OCI-LY3 (cell line): ENCODE results near the gene GSTO2.

Experiments
- H2AFZ ChIP-seq: fragments of 200-600, 300-600 bp; shearing (Covaris generic); 2 replicates; pipeline ENCODE4 v1.6.0; 2014; ENCODE audit warnings: antibody characterized with exemption, low read depth, low read length
- H3K27ac ChIP-seq: fragments of 200-600, 300-600 bp; sonication (generic); 2 replicates; pipeline ENCODE4 v1.5.1; 2014; ENCODE audit warnings: mild to moderate bottlenecking, low read length, moderate library complexity, mixed read lengths
- H3K27me3 ChIP-seq: fragments of 200-600, 300-600 bp; sonication (generic); 2 replicates; pipeline ENCODE4 v1.6.1; 2014; ENCODE audit warnings: low read depth, low read length, mixed read lengths
- H3K36me3 ChIP-seq: fragments of 200-600, 300-600 bp; sonication (generic); replicated peaks from 2 replicates; pipeline ENCODE3; 2014; ENCODE audit warnings: low read depth, low read length, mixed read lengths
- H3K4me1 ChIP-seq: fragments of 300-600, 200-600 bp; sonication (generic); 2 replicates; pipeline ENCODE4 v1.6.1; 2014; ENCODE audit warnings: low read length, mixed read lengths
- H3K4me2 ChIP-seq: fragments of 200-600, 300-600 bp; sonication (generic); 2 replicates; pipeline ENCODE4 v1.6.1; 2014; ENCODE audit warnings: low read length, mixed read lengths
- H3K4me3 ChIP-seq: fragments of 300-600, 200-600 bp; sonication (generic); 2 replicates; pipeline ENCODE4 v1.5.1; 2014; ENCODE audit warnings: antibody characterized with exemption, mild to moderate bottlenecking, low read length, moderate library complexity
- H3K79me2 ChIP-seq: fragments of 300-600, 200-600 bp; shearing (Covaris generic); 2 replicates; pipeline ENCODE4 v1.6.1; 2014; ENCODE audit warnings: mild to moderate bottlenecking, low read length, mixed read lengths
- H3K9ac ChIP-seq: fragments of 300-600, 200-600 bp; shearing (Covaris generic); 2 replicates; pipeline ENCODE4 v1.6.0; 2014; ENCODE audit warnings: mild to moderate bottlenecking, low read length, moderate library complexity
- H3K9me3 ChIP-seq: fragments of 200-600, 300-600 bp; shearing (Covaris generic); 2 replicates; pipeline ENCODE4 v1.6.1; 2014; ENCODE audit warnings: low read length, mixed read lengths; ENCODE audit not compliant: insufficient read depth
- H4K20me1 ChIP-seq: fragments of 200-600, 300-600 bp; sonication (generic); 2 replicates; pipeline ENCODE4 v1.6.1; 2016; ENCODE audit warnings: low read length, mixed read lengths; ENCODE audit not compliant: insufficient read depth
- EZH2phosphoT487 ChIP-seq: fragments of 200-600 bp; shearing (Covaris generic); IDR thresholded peaks from 2 replicates; pipeline ENCODE4 v1.6.1; 2018; ENCODE audit warnings: antibody characterized with exemption, mixed run types, low read depth
- TF ChIP-seq, protein P1 (sequence below): fragments of 200-600, 300-600 bp; sonication (generic); IDR thresholded peaks from 2 replicates; pipeline ENCODE4 v1.5.1; 2014; ENCODE audit warnings: antibody characterized with exemption, low read length, low read depth

GSTO2 gene

DNA sequence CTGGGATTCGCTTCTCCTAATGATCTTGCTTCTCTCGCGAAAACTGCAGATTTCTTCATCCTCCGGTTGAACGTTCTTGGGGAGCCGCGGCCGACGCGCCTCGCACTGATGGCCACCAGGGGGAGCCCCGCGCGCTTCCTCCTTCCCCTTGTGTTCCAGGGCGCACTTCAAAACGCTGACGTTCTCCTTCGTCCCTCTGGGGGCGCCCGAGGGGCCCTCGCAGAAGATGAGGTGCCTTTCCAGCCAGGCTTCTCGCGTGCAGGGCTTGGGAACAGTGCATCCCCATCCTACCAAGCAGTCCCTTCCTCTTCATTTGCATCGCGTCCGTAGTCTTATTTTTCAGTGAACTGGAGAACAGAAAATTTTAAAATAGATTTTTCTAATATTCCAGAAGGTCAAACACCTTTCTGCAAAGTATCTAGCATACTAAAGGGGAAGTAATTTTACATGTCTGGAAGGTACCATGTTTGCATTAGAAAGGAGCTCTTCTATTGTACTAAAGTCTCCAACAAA lies 22.5 kb downstream of the GSTO2 start:
- H3K9ac ChIP-seq = no peak overlapping the region

DNA sequence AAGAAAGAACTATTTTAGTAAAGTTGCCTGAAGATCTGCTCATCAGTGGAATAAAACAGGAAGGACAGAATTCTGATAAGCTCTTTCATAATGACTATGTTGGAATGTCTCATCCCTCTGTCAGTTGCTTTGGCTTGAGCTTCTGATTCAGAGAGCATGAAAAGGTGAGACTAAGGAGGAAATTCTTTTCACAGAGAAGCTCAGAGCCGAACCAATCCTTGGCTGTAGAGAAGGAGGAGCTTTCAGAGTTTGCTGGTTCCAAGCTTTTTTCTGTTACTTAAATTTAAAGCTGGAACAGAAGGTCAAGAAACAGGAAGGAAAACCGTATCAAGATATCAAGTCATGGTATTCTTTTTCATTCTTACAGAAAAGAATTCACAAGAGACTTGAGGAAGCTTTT lies 24.0 kb downstream of the GSTO2 start:
- H3K27me3 ChIP-seq = peaks cover 11% of the 10 kb centered on the region; the same call in 1 of the 2 replicates
- TF ChIP-seq EZH2phosphoT487 = no peak
- TF ChIP-seq, protein P1, sequence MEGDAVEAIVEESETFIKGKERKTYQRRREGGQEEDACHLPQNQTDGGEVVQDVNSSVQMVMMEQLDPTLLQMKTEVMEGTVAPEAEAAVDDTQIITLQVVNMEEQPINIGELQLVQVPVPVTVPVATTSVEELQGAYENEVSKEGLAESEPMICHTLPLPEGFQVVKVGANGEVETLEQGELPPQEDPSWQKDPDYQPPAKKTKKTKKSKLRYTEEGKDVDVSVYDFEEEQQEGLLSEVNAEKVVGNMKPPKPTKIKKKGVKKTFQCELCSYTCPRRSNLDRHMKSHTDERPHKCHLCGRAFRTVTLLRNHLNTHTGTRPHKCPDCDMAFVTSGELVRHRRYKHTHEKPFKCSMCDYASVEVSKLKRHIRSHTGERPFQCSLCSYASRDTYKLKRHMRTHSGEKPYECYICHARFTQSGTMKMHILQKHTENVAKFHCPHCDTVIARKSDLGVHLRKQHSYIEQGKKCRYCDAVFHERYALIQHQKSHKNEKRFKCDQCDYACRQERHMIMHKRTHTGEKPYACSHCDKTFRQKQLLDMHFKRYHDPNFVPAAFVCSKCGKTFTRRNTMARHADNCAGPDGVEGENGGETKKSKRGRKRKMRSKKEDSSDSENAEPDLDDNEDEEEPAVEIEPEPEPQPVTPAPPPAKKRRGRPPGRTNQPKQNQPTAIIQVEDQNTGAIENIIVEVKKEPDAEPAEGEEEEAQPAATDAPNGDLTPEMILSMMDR = no peak
- no peak overlapping the region for H2AFZ ChIP-seq
- no peaks in the 10 kb centered on the region for H3K9me3 ChIP-seq
- no peaks in the 10 kb centered on the region for H3K36me3 ChIP-seq
- H3K4me1 ChIP-seq = peaks cover 12% of the 10 kb centered on the region
- no peaks in the 10 kb centered on the region for H4K20me1 ChIP-seq
- no peak overlapping the region for H3K4me3 ChIP-seq
- H3K9ac ChIP-seq = no peak overlapping the region
- no peaks in the 10 kb centered on the region for H3K79me2 ChIP-seq
- H3K27ac ChIP-seq = no peak overlapping the region
- no peak overlapping the region for H3K4me2 ChIP-seq

More for the DNA sequence above, 22.5 kb downstream of the GSTO2 start:
- no peak for TF ChIP-seq EZH2phosphoT487
- TF ChIP-seq, protein P1 = peak; percentile 94
- 0 out of 2 replicates have a peak overlapping the region, but pooled peaks have one; percentile 50 for H2AFZ ChIP-seq
- no peaks in the 10 kb centered on the region for H3K36me3 ChIP-seq
- H3K27ac ChIP-seq = no peak overlapping the region
- H3K79me2 ChIP-seq = no peaks in the 10 kb centered on the region
- peak overlapping the region; percentile 37 for H3K4me3 ChIP-seq
- peaks cover 11% of the 10 kb centered on the region; the same call in 1 of the 2 replicates for H3K27me3 ChIP-seq
- no peaks in the 10 kb centered on the region for H3K9me3 ChIP-seq
- H4K20me1 ChIP-seq = no peaks in the 10 kb centered on the region
- peaks cover 12% of the 10 kb centered on the region for H3K4me1 ChIP-seq
- peak overlapping the region; percentile 56 for H3K4me2 ChIP-seq

DNA sequence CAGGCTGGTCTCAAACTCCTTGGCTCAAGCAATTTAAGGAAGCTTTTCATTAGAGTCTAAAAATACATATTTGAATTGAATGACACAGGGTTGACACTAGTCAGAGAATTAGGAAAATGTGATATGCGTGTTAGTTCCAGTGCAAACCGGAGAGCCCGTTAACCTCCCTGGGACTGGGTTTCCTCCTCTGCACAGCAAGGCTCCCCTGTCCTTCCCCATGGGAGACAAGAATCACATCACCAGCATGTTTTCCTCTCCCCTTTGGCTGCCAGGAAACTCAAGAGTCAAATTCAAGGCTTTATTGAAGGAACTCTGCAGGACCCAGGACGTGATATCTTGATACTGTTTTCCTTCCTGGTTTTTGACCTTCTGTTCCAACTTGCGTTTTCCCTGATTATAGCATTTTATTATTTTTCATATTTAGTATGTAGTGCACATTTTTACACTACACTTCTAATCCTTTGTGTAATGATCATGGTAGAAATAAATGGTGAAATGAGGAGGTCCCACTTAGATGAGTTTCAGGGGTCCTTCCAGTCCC lies 24.9 kb downstream of the GSTO2 start:
- Histone ChIP-seq H3K4me2 (no peak overlapping the region), H3K4me1 (peaks cover 12% of the 10 kb centered on the region), H3K79me2 (no peaks in the 10 kb centered on the region), H3K9ac (no peak overlapping the region), H3K36me3 (no peaks in the 10 kb centered on the region), H3K4me3 (no peak overlapping the region), H2AFZ (no peak overlapping the region), H3K27me3 (peaks cover 4% of the 10 kb centered on the region; the same call in 1 of the 2 replicates), H4K20me1 (no peaks in the 10 kb centered on the region), H3K27ac (no peak overlapping the region), H3K9me3 (no peaks in the 10 kb centered on the region)
- TF ChIP-seq, protein P1 = no peak
- TF ChIP-seq EZH2phosphoT487 = no peak

DNA sequence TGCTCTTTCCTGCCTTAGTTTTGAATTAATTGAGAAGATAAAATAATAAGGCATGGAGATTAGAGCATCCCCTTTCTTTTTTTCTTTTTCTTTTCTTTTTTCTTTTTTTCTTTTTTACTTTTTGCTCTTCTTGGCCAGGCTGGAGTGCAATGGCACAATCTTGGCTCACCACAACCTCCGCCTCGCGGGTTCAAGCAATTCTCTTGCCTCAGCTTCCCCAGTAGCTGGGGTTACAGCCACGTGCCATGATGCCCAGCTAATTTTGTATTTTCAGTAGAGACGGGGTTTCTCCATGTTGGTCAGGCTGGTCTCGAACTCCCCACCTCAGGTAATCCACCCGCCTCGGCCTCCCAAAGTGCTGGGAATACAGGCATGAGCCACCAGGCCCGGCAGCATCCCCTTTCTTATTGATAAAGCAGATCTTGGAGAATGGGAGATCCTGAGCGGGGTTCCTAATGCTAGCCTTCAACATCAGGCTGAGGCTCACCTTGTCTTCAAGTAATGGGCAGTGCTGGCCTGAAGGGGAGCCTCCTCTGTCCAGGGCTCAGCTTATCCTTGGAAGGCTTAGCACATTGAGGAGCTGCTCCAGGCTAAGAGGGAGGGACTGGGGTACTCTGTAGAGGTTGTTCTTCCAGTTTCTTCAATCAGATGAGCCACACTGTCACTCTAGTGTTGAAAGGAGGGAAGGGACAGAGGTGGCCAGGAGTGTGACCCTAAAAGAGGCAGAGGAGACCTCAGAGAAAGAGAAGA lies 27.9 kb downstream of the GSTO2 start:
- Histone ChIP-seq H3K27me3 (no peaks in the 10 kb centered on the region), H3K36me3 (no peaks in the 10 kb centered on the region), H3K79me2 (no peaks in the 10 kb centered on the region), H4K20me1 (no peaks in the 10 kb centered on the region), H3K4me1 (peaks cover 6% of the 10 kb centered on the region), H3K9me3 (no peaks in the 10 kb centered on the region), H3K4me2 (no peak overlapping the region), H3K27ac (no peak overlapping the region), H3K9ac (no peak overlapping the region), H2AFZ (no peak overlapping the region), H3K4me3 (no peak overlapping the region)
- TF ChIP-seq, protein P1 = no peak
- no peak for TF ChIP-seq EZH2phosphoT487
